GM12874 (cell line): ENCODE measurements around the gene NDUFA13.

ENCODE experiments used
- CTCF ChIP-seq: IDR thresholded peaks from 2 replicates; pipeline ENCODE4 v1.5.1; 2011; ENCODE audit warnings: low read depth, mild to moderate bottlenecking, control low read depth, low read length, moderate library complexity; ENCODE audit not compliant: insufficient read depth

Gene NDUFA13

GRCh38 chr19:19528721-19529490 lies 12.9 kb downstream of the NDUFA13 start, which contains the start of gene YJEFN3:
TSS of gene YJEFN3 (plus strand) at chr19:19528911. CDS start at chr19:19528933, 22 bp downstream.
- TF ChIP-seq CTCF: no peak

- TF ChIP-seq CTCF: no peak
These were observed 13.9 kb downstream of the NDUFA13 start for GRCh38 chr19:19529783-19530422.

GRCh38 chr19:19530423-19530804 lies 14.4 kb downstream of the NDUFA13 start:
- TF ChIP-seq CTCF: no peak

- no peak for TF ChIP-seq CTCF
These were observed 14.9 kb downstream of the NDUFA13 start for GRCh38 chr19:19530889-19531288.

GRCh38 chr19:19531951-19532805 lies 16.2 kb downstream of the NDUFA13 start:
- TF ChIP-seq CTCF: peak; percentile 99

GRCh38 chr19:19532806-19533701 lies 17.0 kb downstream of the NDUFA13 start:
- no peak for TF ChIP-seq CTCF
